Choroid plexus epithelial cell (primary cell): Measurements from ENCODE around the gene SCRN1.
A peak's percentile ranks its signal among the peaks of the same experiment; 100 is the strongest.

Experiments
- DNase-seq: peaks from one replicate; pipeline ENCODE4 v3.0.0-alpha.2; 2010; ENCODE audit warnings: low read depth
- H3K4me3 ChIP-seq: 2 replicates; pipeline ENCODE4 v1.5.1; 2011; ENCODE audit warnings: low read depth, mild to moderate bottlenecking, control low read depth, low read length, moderate library complexity
- TF ChIP-seq, protein P1 (sequence below): conservative IDR thresholded peaks from 2 replicates; pipeline ENCODE4 v1.5.1; 2011; ENCODE audit warnings: low read depth, mild to moderate bottlenecking, control low read depth, inconsistent platforms, low read length, moderate library complexity

The SCRN1 gene

DNA sequence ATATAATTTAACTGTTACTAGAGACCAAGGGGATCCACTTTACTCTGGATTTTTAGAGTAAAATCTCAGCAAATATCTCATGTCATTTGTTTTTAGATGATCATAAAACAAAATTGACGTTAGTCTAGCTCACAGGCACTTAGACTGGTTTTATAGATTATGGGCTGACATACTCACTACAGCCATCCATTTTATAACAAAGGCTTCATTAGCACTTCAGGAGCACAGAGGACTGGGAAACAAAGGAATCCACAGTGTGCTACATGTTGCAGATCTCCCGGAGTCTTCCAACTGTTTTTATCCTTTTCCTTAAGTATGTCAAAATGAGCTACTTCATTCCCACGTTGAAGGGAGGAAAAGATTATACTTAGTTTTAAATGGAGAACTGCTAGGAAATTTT is 15.9 kb upstream of the SCRN1 start:
- no peak overlapping the region for H3K4me3 ChIP-seq
- TF ChIP-seq, protein P1, sequence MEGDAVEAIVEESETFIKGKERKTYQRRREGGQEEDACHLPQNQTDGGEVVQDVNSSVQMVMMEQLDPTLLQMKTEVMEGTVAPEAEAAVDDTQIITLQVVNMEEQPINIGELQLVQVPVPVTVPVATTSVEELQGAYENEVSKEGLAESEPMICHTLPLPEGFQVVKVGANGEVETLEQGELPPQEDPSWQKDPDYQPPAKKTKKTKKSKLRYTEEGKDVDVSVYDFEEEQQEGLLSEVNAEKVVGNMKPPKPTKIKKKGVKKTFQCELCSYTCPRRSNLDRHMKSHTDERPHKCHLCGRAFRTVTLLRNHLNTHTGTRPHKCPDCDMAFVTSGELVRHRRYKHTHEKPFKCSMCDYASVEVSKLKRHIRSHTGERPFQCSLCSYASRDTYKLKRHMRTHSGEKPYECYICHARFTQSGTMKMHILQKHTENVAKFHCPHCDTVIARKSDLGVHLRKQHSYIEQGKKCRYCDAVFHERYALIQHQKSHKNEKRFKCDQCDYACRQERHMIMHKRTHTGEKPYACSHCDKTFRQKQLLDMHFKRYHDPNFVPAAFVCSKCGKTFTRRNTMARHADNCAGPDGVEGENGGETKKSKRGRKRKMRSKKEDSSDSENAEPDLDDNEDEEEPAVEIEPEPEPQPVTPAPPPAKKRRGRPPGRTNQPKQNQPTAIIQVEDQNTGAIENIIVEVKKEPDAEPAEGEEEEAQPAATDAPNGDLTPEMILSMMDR: no peak
- no peak for DNase-seq

DNA sequence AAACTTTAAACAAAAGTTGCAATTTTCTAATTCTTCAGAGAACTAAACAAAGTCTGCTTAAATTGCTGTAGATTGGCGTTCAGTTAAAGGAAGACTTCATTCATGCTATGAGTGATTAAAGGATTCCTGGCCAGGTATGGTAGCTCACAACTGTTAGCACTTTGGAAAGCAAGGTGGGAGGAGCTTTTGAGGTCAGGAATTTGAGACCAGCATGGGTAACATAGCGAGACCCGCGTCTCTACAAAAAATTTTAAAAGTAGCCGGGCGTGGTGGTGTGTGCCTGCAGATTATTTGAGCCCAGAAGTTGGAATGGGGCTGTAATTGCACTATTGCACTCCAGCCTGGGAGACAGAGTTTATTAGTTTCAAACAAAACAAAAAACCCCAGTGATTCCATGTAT is 13.5 kb upstream of the SCRN1 start:
- TF ChIP-seq, protein P1: no peak
- no peak overlapping the region for H3K4me3 ChIP-seq
- no peak for DNase-seq

DNA sequence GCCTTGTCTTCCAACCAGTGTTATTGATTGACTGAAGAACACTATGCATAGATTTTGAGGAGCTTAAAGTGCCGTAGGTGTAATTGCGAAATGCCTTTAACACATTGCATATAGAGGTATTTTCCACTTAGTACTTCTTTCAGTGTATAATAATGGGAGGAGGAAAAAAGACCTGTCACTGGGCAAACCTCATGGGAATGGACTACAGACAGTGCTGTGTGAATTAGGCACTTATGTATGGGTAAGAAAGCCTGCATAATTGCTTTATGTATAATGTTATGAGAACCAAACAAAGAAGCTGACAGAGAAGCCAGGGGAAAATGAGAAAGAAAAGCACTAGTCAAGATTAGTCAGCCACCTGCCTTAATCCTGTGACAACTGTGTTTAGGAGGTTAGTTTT is 12.4 kb upstream of the SCRN1 start:
- no peak overlapping the region for H3K4me3 ChIP-seq
- DNase-seq: no peak
- TF ChIP-seq, protein P1: no peak

DNA sequence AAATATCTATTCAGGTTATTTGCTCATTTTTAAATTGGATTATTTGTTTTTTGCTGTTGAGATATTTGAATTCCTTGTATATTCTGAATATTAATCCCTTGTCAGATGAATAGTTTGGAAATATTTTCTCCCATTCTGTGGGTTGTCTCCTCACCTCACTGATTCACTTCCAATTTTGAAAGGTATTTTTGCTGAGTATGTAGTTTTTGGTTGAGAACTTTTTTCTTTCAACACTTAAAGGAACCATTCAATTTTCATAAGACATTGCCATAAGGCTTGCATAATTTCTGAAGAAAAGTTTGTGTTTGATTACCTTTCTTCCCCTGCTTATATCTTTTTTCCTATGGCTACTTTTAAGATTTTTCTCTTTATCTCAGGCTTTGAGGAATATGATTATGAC is 8.9 kb upstream of the SCRN1 start:
- no peak overlapping the region for H3K4me3 ChIP-seq
- no peak for DNase-seq
- TF ChIP-seq, protein P1: no peak

DNA sequence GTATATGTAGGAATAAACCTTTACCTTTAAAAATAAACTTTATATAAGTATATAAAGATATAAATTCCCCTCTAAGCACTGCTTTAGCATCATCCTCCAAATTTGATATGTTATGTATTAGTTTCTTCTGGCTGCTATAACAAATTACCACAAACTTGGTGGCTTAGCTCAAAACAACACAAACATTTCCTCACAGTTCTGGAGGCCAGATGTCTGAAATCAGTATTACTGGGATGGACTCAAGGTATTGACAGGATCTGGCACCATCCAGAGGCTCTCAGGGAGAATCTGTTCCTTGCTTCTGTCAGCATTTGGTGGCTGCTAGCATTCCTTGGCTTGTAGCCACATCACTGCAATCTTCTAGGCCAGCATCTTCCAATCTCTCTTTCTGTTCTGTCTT is 6.7 kb upstream of the SCRN1 start:
- DNase-seq: peak; percentile 6
- no peak overlapping the region for H3K4me3 ChIP-seq
- TF ChIP-seq, protein P1: no peak

DNA sequence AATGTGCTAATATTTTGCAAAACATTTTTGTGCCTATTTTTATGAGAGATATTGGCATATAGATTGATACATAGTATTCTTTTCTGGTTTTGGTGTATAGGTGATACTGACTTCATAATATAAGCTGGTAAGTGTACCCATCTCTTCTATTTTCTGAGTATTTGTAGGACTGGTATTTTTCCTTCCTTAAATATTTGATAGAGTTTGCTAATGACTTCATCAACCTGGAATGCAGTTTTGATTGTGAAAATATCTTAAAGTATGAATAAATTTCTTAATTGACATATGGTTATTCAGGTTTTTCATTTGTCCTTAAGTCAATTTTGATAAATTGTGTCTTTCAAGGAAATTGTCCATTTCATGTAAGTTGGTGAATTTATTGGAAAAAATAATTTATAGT is 6.1 kb upstream of the SCRN1 start:
- TF ChIP-seq, protein P1: no peak
- DNase-seq: peak; percentile 29
- no peak overlapping the region for H3K4me3 ChIP-seq

DNA sequence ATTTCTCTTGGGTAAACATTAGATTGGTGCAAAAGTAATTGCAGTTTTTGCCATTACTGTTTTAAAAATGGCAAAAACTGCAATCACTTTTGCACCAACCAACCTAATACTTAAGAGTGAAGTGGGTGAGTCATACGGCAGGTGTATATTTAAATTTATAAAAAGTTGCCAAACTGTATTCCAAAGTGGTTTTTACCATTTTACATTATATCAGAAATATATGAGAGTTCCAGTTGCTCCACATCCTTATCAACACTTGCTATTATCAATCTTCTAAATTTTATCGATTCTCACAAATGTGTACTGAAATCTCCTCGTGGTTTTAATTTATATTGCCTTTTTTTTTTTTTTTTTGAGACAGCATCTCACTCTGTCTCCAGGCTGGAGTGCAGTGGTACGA is 3.5 kb upstream of the SCRN1 start:
- no peak for DNase-seq
- no peak overlapping the region for H3K4me3 ChIP-seq
- TF ChIP-seq, protein P1: no peak
